Muscle of leg (tissue), 11 donors: Measurements from ENCODE around the gene WWOX. TPM values are rescaled to one million over a fixed set of nuclear protein-coding genes. Genes with fewer than 3 reads are reported as not detected.

Experiments used
- DNase-seq: peaks from one replicate; pipeline ENCODE4 v3.0.0; 2013
- H3K27ac ChIP-seq: one replicate; pipeline ENCODE4 v1.5.1; 2013; ENCODE audit warnings: mild to moderate bottlenecking, low read length, control low read depth
- H3K27me3 ChIP-seq: one replicate; pipeline ENCODE4 v1.6.1; 2013; ENCODE audit warnings: low read length; ENCODE audit not compliant: control insufficient read depth, insufficient read depth
- H3K36me3 ChIP-seq: one replicate; pipeline ENCODE4 v1.6.1; 2013; ENCODE audit warnings: low read length; ENCODE audit not compliant: control insufficient read depth, insufficient read depth
- H3K4me1 ChIP-seq: one replicate; pipeline ENCODE4 v1.6.1; 2013; ENCODE audit warnings: low read length; ENCODE audit not compliant: control insufficient read depth, insufficient read depth
- H3K4me3 ChIP-seq: one replicate; pipeline ENCODE4 v1.5.1; 2013; ENCODE audit warnings: low read length, control low read depth
- H3K9me3 ChIP-seq: replicated peaks from 2 replicates; pipeline ENCODE4 v1.6.1; 2013; ENCODE audit warnings: low read depth, low read length; ENCODE audit not compliant: control insufficient read depth
- WGBS: methylation state at CpG from one replicate; pipeline ENCODE4 v1.1.5; 2013; ENCODE audit warnings: missing lambda C conversion rate; ENCODE audit not compliant: insufficient coverage; 5-methylcytosine and 5-hydroxymethylcytosine counted together
- polyA plus RNA-seq, 8 donors: library from polyadenylated mRNA; unstranded; fragments of 120-200 nt; gene quantifications; one replicate each; pipeline versions ENCODE4 v1.2.1 to v1.2.3, GENCODE V29; 2013; ENCODE audit warnings: inconsistent platforms in 1 of 8, low replicate concordance in 1 of 8; ENCODE audit not compliant: insufficient read length in 8 of 8, insufficient read depth in 1 of 8
- total RNA-seq: library from RNA; stranded (reverse); fragments of 120-200 nt; gene quantifications from one replicate; pipeline ENCODE4 v1.2.4, GENCODE V29; 2013

Gene WWOX
- total and polyA plus RNA-seq, 9 donors, result 8.1 to 15.8 (median 12.2) TPM

GRCh38 chr16:78553268-78554039, 454.0 kb downstream of the WWOX start:
- peaks cover 2% of the 10 kb centered on the region for H3K9me3 ChIP-seq
- no peak for DNase-seq
- H3K27ac ChIP-seq, result no peak overlapping the region
- no peak overlapping the region for H3K4me3 ChIP-seq
- 77% methylated on average over 10 of the region's 10 CpGs for WGBS
- peaks cover 4% of the 10 kb centered on the region for H3K27me3 ChIP-seq
- H3K4me1 ChIP-seq, result peaks cover 12% of the 10 kb centered on the region
- H3K36me3 ChIP-seq, result no peaks in the 10 kb centered on the region

GRCh38 chr16:78556421-78556820, 457.0 kb downstream of the WWOX start:
- H3K36me3 ChIP-seq, result no peaks in the 10 kb centered on the region
- peaks cover 7% of the 10 kb centered on the region for H3K9me3 ChIP-seq
- 100% methylated on average over 5 of the region's 16 CpGs for WGBS
- H3K27ac ChIP-seq, result no peak overlapping the region
- H3K4me1 ChIP-seq, result peaks cover 14% of the 10 kb centered on the region
- H3K27me3 ChIP-seq, result peaks cover 4% of the 10 kb centered on the region
- no peak for DNase-seq
- no peak overlapping the region for H3K4me3 ChIP-seq

GRCh38 chr16:78560997-78561396, 461.5 kb downstream of the WWOX start:
- H3K9me3 ChIP-seq, result peaks cover 10% of the 10 kb centered on the region
- no peaks in the 10 kb centered on the region for H3K27me3 ChIP-seq
- no peak overlapping the region for H3K27ac ChIP-seq
- 40% methylated on average over 1 of the region's 1 CpG for WGBS
- H3K4me1 ChIP-seq, result peaks cover 12% of the 10 kb centered on the region
- H3K36me3 ChIP-seq, result no peaks in the 10 kb centered on the region
- no peak for DNase-seq
- H3K4me3 ChIP-seq, result no peak overlapping the region

- Histone ChIP-seq H3K27ac (no peak overlapping the region), H3K36me3 (no peaks in the 10 kb centered on the region), H3K4me3 (no peak overlapping the region), H3K4me1 (peaks cover 12% of the 10 kb centered on the region), H3K9me3 (peaks cover 10% of the 10 kb centered on the region), H3K27me3 (no peaks in the 10 kb centered on the region)
- WGBS, result 71% methylated on average over 4 of the region's 6 CpGs
- no peak for DNase-seq
Measured at GRCh38 chr16:78562111-78562510, 462.7 kb downstream of the WWOX start.

GRCh38 chr16:78562650-78563049, 463.2 kb downstream of the WWOX start:
- no peak overlapping the region for H3K27ac ChIP-seq
- H3K27me3 ChIP-seq, result no peaks in the 10 kb centered on the region
- DNase-seq, result no peak
- no peak overlapping the region for H3K4me3 ChIP-seq
- no CpG with 5 or more reads among the region's 8 CpGs for WGBS
- H3K36me3 ChIP-seq, result no peaks in the 10 kb centered on the region
- peaks cover 12% of the 10 kb centered on the region for H3K4me1 ChIP-seq
- H3K9me3 ChIP-seq, result peaks cover 10% of the 10 kb centered on the region

- H3K9me3 ChIP-seq, result peaks cover 6% of the 10 kb centered on the region
- no peaks in the 10 kb centered on the region for H3K36me3 ChIP-seq
- peak overlapping the region; percentile 35 for H3K27ac ChIP-seq
- H3K4me1 ChIP-seq, result peaks cover 3% of the 10 kb centered on the region
- no peak overlapping the region for H3K4me3 ChIP-seq
- DNase-seq, result peak; percentile 34
- 93% methylated on average over 6 of the region's 7 CpGs for WGBS
- no peaks in the 10 kb centered on the region for H3K27me3 ChIP-seq
Measured at GRCh38 chr16:78563905-78564304, 464.5 kb downstream of the WWOX start.

GRCh38 chr16:78566397-78567073, 467.1 kb downstream of the WWOX start:
- Histone ChIP-seq H3K27me3 (no peaks in the 10 kb centered on the region), H3K9me3 (peaks cover 4% of the 10 kb centered on the region), H3K4me3 (no peak overlapping the region), H3K27ac (no peak overlapping the region), H3K36me3 (no peaks in the 10 kb centered on the region), H3K4me1 (peaks cover 5% of the 10 kb centered on the region)
- WGBS, result 80% methylated on average over 2 of the region's 5 CpGs
- DNase-seq, result no peak

- Histone ChIP-seq H3K4me1 (peaks cover 2% of the 10 kb centered on the region), H3K36me3 (no peaks in the 10 kb centered on the region), H3K27ac (no peak overlapping the region), H3K27me3 (no peaks in the 10 kb centered on the region), H3K9me3 (peaks cover under 1% of the 10 kb centered on the region), H3K4me3 (no peak overlapping the region)
- no peak for DNase-seq
- 82% methylated on average over 6 of the region's 11 CpGs for WGBS
Measured at GRCh38 chr16:78570399-78571141, 471.1 kb downstream of the WWOX start.

- no peaks in the 10 kb centered on the region for H3K9me3 ChIP-seq
- peaks cover 2% of the 10 kb centered on the region for H3K4me1 ChIP-seq
- WGBS, result no CpG with 5 or more reads among the region's 8 CpGs
- no peaks in the 10 kb centered on the region for H3K27me3 ChIP-seq
- no peak overlapping the region for H3K27ac ChIP-seq
- H3K36me3 ChIP-seq, result no peaks in the 10 kb centered on the region
- DNase-seq, result peak; percentile 25
- no peak overlapping the region for H3K4me3 ChIP-seq
Measured at GRCh38 chr16:78571434-78571833, 472.0 kb downstream of the WWOX start.

- H3K4me3 ChIP-seq, result no peak overlapping the region
- DNase-seq, result no peak
- H3K27me3 ChIP-seq, result no peaks in the 10 kb centered on the region
- H3K36me3 ChIP-seq, result no peaks in the 10 kb centered on the region
- H3K9me3 ChIP-seq, result no peaks in the 10 kb centered on the region
- H3K4me1 ChIP-seq, result peaks cover 2% of the 10 kb centered on the region
- H3K27ac ChIP-seq, result no peak overlapping the region
- 93% methylated on average over 3 of the region's 5 CpGs for WGBS
Measured at GRCh38 chr16:78571898-78572358, 472.5 kb downstream of the WWOX start.
